ENCODE data around the gene PNPLA5.

- TF ChIP-seq FOXK2 (IDR thresholded peaks at IDR 0.05): no peak
- TF ChIP-seq ELF4 (IDR thresholded peaks at IDR 0.05): no peak
- no peak for TF ChIP-seq SUZ12 (IDR thresholded peaks at IDR 0.05)
- TF ChIP-seq FOXM1 (IDR thresholded peaks at IDR 0.05; ENCODE audit: borderline replicate concordance): no peak
- TF ChIP-seq SP1 (IDR thresholded peaks at IDR 0.05): no peak
- TF ChIP-seq FOXA1 (IDR thresholded peaks at IDR 0.05): no peak
- TF ChIP-seq HDGF (IDR thresholded peaks at IDR 0.05; ENCODE audit: borderline replicate concordance): no peak
- TF ChIP-seq L3MBTL2 (conservative IDR thresholded peaks at IDR 0.05): no peak
- no peak for TF ChIP-seq ARNT (IDR thresholded peaks at IDR 0.05)
- no peak for TF ChIP-seq PKNOX1 (IDR thresholded peaks at IDR 0.05)
- no peak for TF ChIP-seq BHLHE40 (IDR thresholded peaks at IDR 0.05; ENCODE audit: borderline replicate concordance)
- no peak for TF ChIP-seq ZNF384 (IDR thresholded peaks at IDR 0.05)
These were observed 59.2 kb downstream of the PNPLA5 start for GRCh38 chr22:43832393-43833265.
